Lower leg skin (tissue), 3 donors: ENCODE measurements around the gene FAM174B.

Experiments used
- CTCF ChIP-seq, 3 donors: fragments of 450-650 bp; IDR thresholded peaks; one replicate each; pipeline ENCODE4 v1.5.1; 2016; ENCODE audit warnings: antibody characterized with exemption in 3 of 3, mild to moderate bottlenecking in 3 of 3, moderate library complexity in 2 of 3
- POLR2A ChIP-seq, 2 donors: fragments of 450-650 bp; IDR thresholded peaks; one replicate each; pipeline ENCODE4 v1.6.1; 2016 to 2017; ENCODE audit warnings: antibody characterized with exemption in 2 of 2, mild to moderate bottlenecking in 1 of 2, moderate library complexity in 1 of 2

GRCh38 chr15:92629975-92630626, 25.5 kb downstream of the FAM174B start:
- TF ChIP-seq POLR2A (IDR thresholded peaks at IDR 0.05), result no peak
- no peak for TF ChIP-seq CTCF (IDR thresholded peaks at IDR 0.05)
